H9 (cell line): ENCODE measurements around the gene ISY1. TPM values are rescaled to one million over a fixed set of nuclear protein-coding genes. Genes with fewer than 3 reads are reported as not detected.
A peak's percentile ranks its signal among the peaks of the same experiment; 100 is the strongest.

Experiments
- DNase-seq: peaks from one replicate; pipeline ENCODE4 v3.0.0-alpha.2; 2017
- H2AFZ ChIP-seq: one replicate; pipeline ENCODE4 v1.6.1; 2013; ENCODE audit warnings: mild to moderate bottlenecking, low read length, control low read depth, moderate library complexity
- H2AK5ac ChIP-seq: 2 replicates; pipeline ENCODE4 v1.6.1; 2013; ENCODE audit warnings: low read length, control low read depth, mixed read lengths; ENCODE audit not compliant: insufficient read length
- H2BK120ac ChIP-seq: one replicate; pipeline ENCODE4 v1.6.1; 2013; ENCODE audit warnings: low read depth, mild to moderate bottlenecking, low read length, control low read depth, inconsistent platforms; ENCODE audit not compliant: poor library complexity, severe bottlenecking
- H2BK12ac ChIP-seq: 2 replicates; pipeline ENCODE4 v1.6.1; 2013; ENCODE audit warnings: low read length, control low read depth, mixed read lengths, low read depth; ENCODE audit not compliant: insufficient read length
- H2BK15ac ChIP-seq: 2 replicates; pipeline ENCODE4 v1.6.1; 2013; ENCODE audit warnings: low read depth, low read length, control low read depth
- H2BK20ac ChIP-seq: one replicate; pipeline ENCODE4 v1.6.1; 2013; ENCODE audit warnings: low read depth, mild to moderate bottlenecking, low read length, control low read depth, inconsistent platforms; ENCODE audit not compliant: poor library complexity, severe bottlenecking
- H2BK5ac ChIP-seq: 2 replicates; pipeline ENCODE4 v1.6.1; 2013; ENCODE audit warnings: low read length, control low read depth, mixed read lengths; ENCODE audit not compliant: insufficient read length
- H3K14ac ChIP-seq: 2 replicates; pipeline ENCODE4 v1.6.1; 2013; ENCODE audit warnings: low read length, control low read depth; ENCODE audit not compliant: insufficient read depth
- H3K18ac ChIP-seq: 2 replicates; pipeline ENCODE4 v1.6.1; 2013; ENCODE audit warnings: low read depth, mild to moderate bottlenecking, mixed read lengths, low read length, control low read depth; ENCODE audit not compliant: insufficient read length
- H3K23ac ChIP-seq: 2 replicates; pipeline ENCODE4 v1.6.1; 2013; ENCODE audit warnings: low read length, control low read depth, mixed read lengths, low read depth; ENCODE audit not compliant: insufficient read length
- H3K23me2 ChIP-seq: 2 replicates; pipeline ENCODE4 v1.6.1; 2013; ENCODE audit warnings: low read depth, mild to moderate bottlenecking, mixed read lengths, low read length, control low read depth; ENCODE audit not compliant: insufficient read length, poor library complexity, severe bottlenecking
- H3K27ac ChIP-seq: 2 replicates; pipeline ENCODE4 v1.5.1; 2013; ENCODE audit warnings: low read length, control low read depth, mixed read lengths, low read depth; ENCODE audit not compliant: insufficient read length
- H3K27me3 ChIP-seq: 2 replicates; pipeline ENCODE4 v1.6.1; 2013; ENCODE audit warnings: low read length, control low read depth, inconsistent platforms; ENCODE audit not compliant: insufficient read depth
- H3K4ac ChIP-seq: 2 replicates; pipeline ENCODE4 v1.6.1; 2013; ENCODE audit warnings: low read depth, mild to moderate bottlenecking, control low read depth, inconsistent platforms, low read length, moderate library complexity
- H3K4me1 ChIP-seq: 2 replicates; pipeline ENCODE4 v1.6.1; 2013; ENCODE audit warnings: low read length, control low read depth, inconsistent platforms; ENCODE audit not compliant: insufficient read depth
- H3K4me2 ChIP-seq: 2 replicates; pipeline ENCODE4 v1.6.1; 2013; ENCODE audit warnings: low read length, control low read depth, mixed read lengths; ENCODE audit not compliant: insufficient read length, insufficient read depth
- H3K56ac ChIP-seq: 2 replicates; pipeline ENCODE4 v1.6.1; 2013; ENCODE audit warnings: low read depth, mild to moderate bottlenecking, mixed read lengths, low read length, control low read depth; ENCODE audit not compliant: insufficient read length
- H3K79me1 ChIP-seq: 2 replicates; pipeline ENCODE4 v1.6.1; 2013; ENCODE audit warnings: low read depth, mild to moderate bottlenecking, moderate library complexity, low read length, control low read depth, inconsistent platforms; ENCODE audit not compliant: insufficient read depth, poor library complexity, severe bottlenecking
- H3K79me2 ChIP-seq: 2 replicates; pipeline ENCODE4 v1.6.1; 2013; ENCODE audit warnings: low read length, control low read depth, inconsistent platforms; ENCODE audit not compliant: insufficient read depth
- H3K9ac ChIP-seq: 2 replicates; pipeline ENCODE4 v1.6.1; 2013; ENCODE audit warnings: low read length, control low read depth, mixed read lengths; ENCODE audit not compliant: insufficient read length; ENCODE audit errors: extremely low read depth
- H3K9me3 ChIP-seq: one replicate; pipeline ENCODE4 v1.6.1; 2013; ENCODE audit warnings: low read depth, low read length, inconsistent platforms; ENCODE audit not compliant: control insufficient read depth
- H3T11ph ChIP-seq: one replicate; pipeline ENCODE4 v1.6.1; 2013; ENCODE audit warnings: mild to moderate bottlenecking, low read length, control low read depth, inconsistent platforms
- H4K20me1 ChIP-seq: one replicate; pipeline ENCODE4 v1.6.1; 2013; ENCODE audit not compliant: control insufficient read depth, insufficient read length, insufficient read depth
- H4K5ac ChIP-seq: 2 replicates; pipeline ENCODE4 v1.6.1; 2013; ENCODE audit warnings: low read depth, mild to moderate bottlenecking, mixed read lengths, low read length, control low read depth; ENCODE audit not compliant: insufficient read length
- H4K8ac ChIP-seq: replicated peaks from 2 replicates; pipeline ENCODE4 v1.6.1; 2013; ENCODE audit warnings: low read length, control low read depth, mixed read lengths, low read depth; ENCODE audit not compliant: insufficient read length
- H4K91ac ChIP-seq: 2 replicates; pipeline ENCODE4 v1.6.1; 2013; ENCODE audit warnings: low read depth, mild to moderate bottlenecking, moderate library complexity, mixed read lengths, low read length, control low read depth; ENCODE audit not compliant: insufficient read length
- H3K27ac Mint-ChIP-seq, 3 experiments: 2 replicates in 2 of 3; 3 replicates in 1 of 3; pipeline ENCODE4 v1.8.0; 2020 to 2021; ENCODE audit warnings: mixed read lengths in 3 of 3, mild to moderate bottlenecking in 1 of 3, moderate library complexity in 1 of 3
- H3K27me3 Mint-ChIP-seq: 2 replicates; pipeline ENCODE4 v1.8.0; 2021; ENCODE audit warnings: low read depth, mild to moderate bottlenecking, moderate library complexity, mixed read lengths
- H3K36me3 Mint-ChIP-seq, 3 experiments: 2 replicates in 2 of 3; 3 replicates in 1 of 3; pipeline ENCODE4 v1.8.0; 2020 to 2021; ENCODE audit warnings: low read depth in 3 of 3, mixed read lengths in 3 of 3; ENCODE audit not compliant: insufficient read depth in 1 of 3
- H3K4me1 Mint-ChIP-seq, 2 experiments: 2 replicates each; pipeline ENCODE4 v1.8.0; 2020; ENCODE audit warnings: mixed read lengths in 2 of 2
- H3K4me3 Mint-ChIP-seq, 2 experiments: 2 replicates in 1 of 2; 3 replicates in 1 of 2; pipeline ENCODE4 v1.8.0; 2020 to 2021; ENCODE audit warnings: mild to moderate bottlenecking in 2 of 2, mixed read lengths in 2 of 2, moderate library complexity in 1 of 2
- H3K9me3 Mint-ChIP-seq, 2 experiments: 2 replicates in 1 of 2; 3 replicates in 1 of 2; pipeline ENCODE4 v1.8.0; 2020; ENCODE audit warnings: mild to moderate bottlenecking in 2 of 2, mixed read lengths in 2 of 2, moderate library complexity in 1 of 2
- WGBS: extraction: QIAGEN DNeasy Blood & Tissue Kit; methylation state at CpG from one replicate; pipeline ENCODE4 v1.1.7; 2013; ENCODE audit warnings: missing lambda C conversion rate, low lambda C conversion rate, mixed read lengths; ENCODE audit not compliant: insufficient read length; ENCODE audit errors: extremely low coverage; 5-methylcytosine and 5-hydroxymethylcytosine counted together
- total RNA-seq: library from RNA; stranded (reverse); gene quantifications from 2 replicates; pipeline ENCODE4 v1.2.1, GENCODE V29; 2021
- TF ChIP-seq, protein P1 (sequence below): fragments of 200-600 bp; sonication (generic); conservative IDR thresholded peaks from 3 replicates; pipeline ENCODE4 v1.8.0; 2021; ENCODE audit warnings: antibody characterized with exemption, mild to moderate bottlenecking

Gene ISY1
- total RNA-seq, 1 experiment from 2014 or later, result 28.1 TPM

DNA sequence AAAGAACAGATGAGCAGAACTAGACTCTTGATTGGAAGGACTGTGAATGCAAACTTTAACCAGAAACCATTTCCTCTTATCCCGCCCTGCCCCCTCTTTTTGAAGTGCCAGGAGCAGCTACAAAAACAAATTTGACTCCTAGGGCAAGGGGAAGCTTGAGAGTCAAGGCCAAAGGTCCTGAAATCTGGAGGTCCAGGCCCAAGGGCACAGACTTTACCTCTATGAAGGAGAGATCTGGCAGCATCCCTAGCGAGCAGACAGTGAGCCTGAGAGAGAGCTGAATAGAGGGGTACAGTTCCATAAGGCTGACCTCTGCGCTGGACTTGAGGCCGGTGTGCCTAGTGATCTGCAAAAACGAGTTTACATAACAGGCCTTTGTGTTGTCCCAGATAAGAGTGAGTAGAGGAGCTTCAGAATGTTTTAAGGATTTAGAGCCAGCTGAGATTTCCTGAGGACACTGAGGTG is 44.3 kb downstream of the ISY1 start:
- no CpG with 5 or more reads among the region's 5 CpGs for WGBS
- H3K36me3 Mint-ChIP-seq, result peaks cover 0 to 4% (median 0%) of the 10 kb centered on the region in 3 experiments; a peak in 4 of 7 replicates

More for the DNA sequence above, 44.3 kb downstream of the ISY1 start:
- Histone ChIP-seq H3K23me2 (peaks cover 5% of the 10 kb centered on the region), H3K4ac (no peak overlapping the region), H3K9me3 (no peaks in the 10 kb centered on the region), H2BK20ac (no peak overlapping the region), H3K14ac (0 out of 2 replicates have a peak overlapping the region, but pooled peaks have one; percentile 17), H3T11ph (no peak overlapping the region), H3K79me2 (peaks cover 14% of the 10 kb centered on the region; the same call in 1 of the 2 replicates), H2BK15ac (no peak overlapping the region), H3K56ac (no peak overlapping the region), H3K27me3 (no peaks in the 10 kb centered on the region), H3K4me2 (peak overlapping the region; percentile 6), H3K18ac (no peak overlapping the region), H2BK120ac (no peak overlapping the region), H2BK5ac (no peak overlapping the region), H4K91ac (no peak overlapping the region), H4K20me1 (no peaks in the 10 kb centered on the region), H2AFZ (no peak overlapping the region), H3K79me1 (no peaks in the 10 kb centered on the region), H2BK12ac (no peak overlapping the region), H3K27ac (no peak overlapping the region), H4K8ac (no peak overlapping the region), H3K4me1 (peaks cover 12% of the 10 kb centered on the region; the same call in 1 of the 2 replicates), H4K5ac (no peak overlapping the region), H3K23ac (no peak overlapping the region), H2AK5ac (no peak overlapping the region), H3K9ac (no peak overlapping the region)
- TF ChIP-seq, protein P1, sequence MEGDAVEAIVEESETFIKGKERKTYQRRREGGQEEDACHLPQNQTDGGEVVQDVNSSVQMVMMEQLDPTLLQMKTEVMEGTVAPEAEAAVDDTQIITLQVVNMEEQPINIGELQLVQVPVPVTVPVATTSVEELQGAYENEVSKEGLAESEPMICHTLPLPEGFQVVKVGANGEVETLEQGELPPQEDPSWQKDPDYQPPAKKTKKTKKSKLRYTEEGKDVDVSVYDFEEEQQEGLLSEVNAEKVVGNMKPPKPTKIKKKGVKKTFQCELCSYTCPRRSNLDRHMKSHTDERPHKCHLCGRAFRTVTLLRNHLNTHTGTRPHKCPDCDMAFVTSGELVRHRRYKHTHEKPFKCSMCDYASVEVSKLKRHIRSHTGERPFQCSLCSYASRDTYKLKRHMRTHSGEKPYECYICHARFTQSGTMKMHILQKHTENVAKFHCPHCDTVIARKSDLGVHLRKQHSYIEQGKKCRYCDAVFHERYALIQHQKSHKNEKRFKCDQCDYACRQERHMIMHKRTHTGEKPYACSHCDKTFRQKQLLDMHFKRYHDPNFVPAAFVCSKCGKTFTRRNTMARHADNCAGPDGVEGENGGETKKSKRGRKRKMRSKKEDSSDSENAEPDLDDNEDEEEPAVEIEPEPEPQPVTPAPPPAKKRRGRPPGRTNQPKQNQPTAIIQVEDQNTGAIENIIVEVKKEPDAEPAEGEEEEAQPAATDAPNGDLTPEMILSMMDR, result no peak
- Mint-ChIP-seq H3K27ac (peak overlapping the region; percentile 11 to 77 (median 15); a peak in 6 of 7 replicates), H3K4me3 (peak overlapping the region in 1 of 2 experiments; percentile 49; a peak in 2 of 5 replicates), H3K9me3 (no peaks in the 10 kb centered on the region), H3K27me3 (no peaks in the 10 kb centered on the region; the same call in 1 of the 2 replicates), H3K4me1 (peaks cover 42 to 49% of the 10 kb centered on the region in 2 experiments)
- no peak for DNase-seq
